HuH-7 (cell line): ENCODE measurements around the gene RELN.
"Not testable (repeated sequence)": the region's sequence is repeated elsewhere in the genome, so short reads cannot be mapped to it uniquely, and the experiment has no call there.

Experiments
- DNase-seq: peaks from one replicate; pipeline ENCODE4 v3.0.0; 2011; ENCODE audit warnings: low spot score

The RELN gene

GRCh38 chr7:103784646-103785286, 204.7 kb downstream of the RELN start:
- DNase-seq = no peak

- no peak for DNase-seq
Measured at GRCh38 chr7:103781409-103781808, 208.0 kb downstream of the RELN start.

GRCh38 chr7:103780561-103780960, 208.9 kb downstream of the RELN start:
- not testable (repeated sequence) for DNase-seq

GRCh38 chr7:103777440-103777839, 212.0 kb downstream of the RELN start:
- no peak for DNase-seq

GRCh38 chr7:103773726-103774125, 215.7 kb downstream of the RELN start:
- no peak for DNase-seq

GRCh38 chr7:103772171-103772773, 217.2 kb downstream of the RELN start:
- DNase-seq = no peak

- DNase-seq = no peak
Measured at GRCh38 chr7:103771294-103771693, 218.2 kb downstream of the RELN start.

- no peak for DNase-seq
Measured at GRCh38 chr7:103766660-103767059, 222.8 kb downstream of the RELN start.

- no peak for DNase-seq
Measured at GRCh38 chr7:103765901-103766300, 223.6 kb downstream of the RELN start.

- DNase-seq = no peak
Measured at GRCh38 chr7:103764901-103765300, 224.6 kb downstream of the RELN start.

- DNase-seq = no peak
Measured at GRCh38 chr7:103762877-103763276, 226.6 kb downstream of the RELN start.

GRCh38 chr7:103762065-103762760, 227.2 kb downstream of the RELN start:
- no peak for DNase-seq

GRCh38 chr7:103752995-103753394, 236.5 kb downstream of the RELN start:
- no peak for DNase-seq

GRCh38 chr7:103751311-103751880, 238.1 kb downstream of the RELN start:
- no peak for DNase-seq

GRCh38 chr7:103748680-103749079, 240.8 kb downstream of the RELN start:
- DNase-seq = no peak

- DNase-seq = no peak
Measured at GRCh38 chr7:103735377-103735776, 254.1 kb downstream of the RELN start.

- no peak for DNase-seq
Measured at GRCh38 chr7:103731169-103731568, 258.3 kb downstream of the RELN start.

- DNase-seq = no peak
Measured at GRCh38 chr7:103729026-103729425, 260.4 kb downstream of the RELN start.

- no peak for DNase-seq
Measured at GRCh38 chr7:103727982-103728610, 261.4 kb downstream of the RELN start.

GRCh38 chr7:103719070-103719469, 270.4 kb downstream of the RELN start:
- DNase-seq = no peak

GRCh38 chr7:103718482-103719061, 270.9 kb downstream of the RELN start:
- no peak for DNase-seq

GRCh38 chr7:103717574-103717973, 271.9 kb downstream of the RELN start:
- DNase-seq = no peak
